Measurements from ENCODE around the gene PPP1R1C.
"Not testable (repeated sequence)": the region's sequence is repeated elsewhere in the genome, so short reads cannot be mapped to it uniquely, and the experiment has no call there.

The PPP1R1C gene

GRCh38 chr2:182015334-182016109, 29.9 kb downstream of the PPP1R1C start:
- DNase-seq (ENCODE audit: low read depth in 2 of 2), result no peak

DNA sequence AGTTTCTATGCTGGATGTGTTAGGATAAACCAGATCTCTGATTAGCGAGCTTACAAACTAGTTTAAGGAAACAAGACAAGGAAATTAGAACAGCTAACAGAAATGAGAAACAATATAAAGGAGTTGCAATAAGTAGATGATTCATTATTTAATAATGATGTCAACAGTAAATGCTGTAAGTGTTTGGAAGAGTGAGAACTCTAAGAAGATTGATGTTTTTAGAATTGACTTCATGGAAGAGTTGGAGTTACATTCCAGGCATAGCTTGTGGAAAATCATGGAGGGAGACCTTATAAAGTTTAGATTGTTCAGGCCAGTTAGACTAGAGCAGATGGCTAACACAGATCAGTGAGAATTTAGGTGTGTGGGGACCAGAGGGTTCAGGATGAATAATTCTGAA, 32.6 kb downstream of the PPP1R1C start:
- peak; percentile 34 to 42 for DNase-seq (ENCODE audit: low read depth in 2 of 2)

DNA sequence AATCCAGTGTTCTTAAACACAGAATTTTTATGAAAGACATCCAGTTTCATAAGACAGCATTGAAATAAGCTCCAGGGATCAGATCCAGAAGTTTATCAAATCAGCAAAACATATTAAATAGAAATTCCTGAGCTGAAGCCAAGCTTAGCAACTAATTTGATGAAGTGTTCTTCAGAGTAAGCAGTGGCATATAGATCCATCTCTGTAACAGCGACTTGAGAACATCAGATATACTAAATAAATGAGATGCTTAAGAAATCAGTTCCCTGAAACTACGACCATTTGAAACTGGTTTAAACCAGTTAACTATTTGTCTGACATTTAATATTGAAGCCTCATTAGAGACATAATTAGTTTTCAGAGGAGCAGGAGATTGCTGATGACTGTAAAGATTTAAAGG, 34.1 kb downstream of the PPP1R1C start:
- DNase-seq (ENCODE audit: low read depth in 2 of 2), result no peak

- no peak for DNase-seq (ENCODE audit: low read depth in 2 of 2)
These were observed 34.8 kb downstream of the PPP1R1C start for GRCh38 chr2:182020286-182021070.

GRCh38 chr2:182023235-182023634, 37.6 kb downstream of the PPP1R1C start:
- no peak for DNase-seq (ENCODE audit: low read depth in 2 of 2)

GRCh38 chr2:182030875-182031274, 45.2 kb downstream of the PPP1R1C start:
- DNase-seq (ENCODE audit: low read depth in 2 of 2), result not testable (repeated sequence)

- no peak for DNase-seq (ENCODE audit: low read depth in 2 of 2)
These were observed 46.3 kb downstream of the PPP1R1C start for GRCh38 chr2:182031956-182032355.

- no peak for DNase-seq (ENCODE audit: low read depth in 2 of 2)
These were observed 47.8 kb downstream of the PPP1R1C start for GRCh38 chr2:182033449-182033848.

GRCh38 chr2:182038576-182038975, 52.9 kb downstream of the PPP1R1C start:
- DNase-seq (ENCODE audit: low read depth in 2 of 2), result no peak

- no peak for DNase-seq (ENCODE audit: low read depth in 2 of 2)
These were observed 57.4 kb downstream of the PPP1R1C start for GRCh38 chr2:182043021-182043420.

DNA sequence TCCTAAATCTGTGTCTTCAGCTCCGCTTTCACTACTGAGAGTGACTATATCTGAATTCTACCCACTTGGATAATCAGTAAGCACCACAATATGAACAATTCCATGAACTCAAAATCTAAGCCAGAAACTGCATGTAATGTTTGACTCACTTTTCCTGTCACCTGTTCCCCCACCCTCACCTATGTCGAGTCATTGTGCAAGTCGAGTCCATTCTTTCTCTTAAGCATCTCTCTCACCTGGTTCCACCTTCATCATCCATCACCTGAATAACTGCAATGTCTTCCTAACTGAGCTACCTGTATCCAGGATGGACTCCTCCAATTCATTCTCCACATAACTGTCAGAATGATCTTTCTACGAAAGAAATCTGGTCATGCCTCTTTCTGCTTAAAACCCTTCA, 58.2 kb downstream of the PPP1R1C start:
- DNase-seq (ENCODE audit: low read depth in 2 of 2), result no peak

DNA sequence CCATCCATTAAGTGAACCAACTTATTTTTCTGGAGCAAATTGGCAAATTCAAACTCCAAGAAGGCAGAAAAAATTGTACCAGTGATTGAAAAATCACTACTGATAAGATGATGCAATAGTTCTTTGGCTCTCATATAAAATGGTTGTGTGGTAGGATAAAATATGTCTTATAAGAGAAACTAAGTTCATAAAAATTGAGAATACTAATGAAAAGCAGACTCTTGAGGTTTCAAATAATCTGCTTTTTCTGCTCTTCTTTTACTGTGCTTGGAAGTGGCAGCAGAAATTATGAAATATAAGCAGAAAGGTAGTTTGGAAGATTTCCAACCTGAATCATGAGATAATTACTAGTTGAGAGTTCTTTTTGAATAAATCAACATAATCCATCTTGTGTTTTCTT, 61.9 kb downstream of the PPP1R1C start:
- DNase-seq (ENCODE audit: low read depth in 2 of 2), result peak; percentile 65 to 69

DNA sequence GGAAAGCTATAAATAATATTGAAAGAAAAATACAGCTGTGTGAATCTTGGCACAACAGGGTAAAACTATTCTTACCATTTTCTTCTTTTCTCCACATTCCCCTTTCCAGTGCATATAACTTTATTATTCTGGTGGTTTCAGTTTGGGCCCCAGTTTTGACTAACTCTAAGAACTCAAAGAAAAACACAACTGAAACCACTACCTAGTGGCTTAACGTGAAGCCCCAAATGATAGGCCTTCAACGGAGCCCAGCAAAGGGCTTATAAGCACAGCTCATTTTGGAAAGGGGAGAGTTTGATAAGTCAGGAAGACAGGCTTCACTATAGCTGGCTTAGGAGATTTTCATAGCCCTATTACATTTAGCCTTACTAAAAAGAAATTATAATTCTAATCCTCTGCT, 62.4 kb downstream of the PPP1R1C start:
- DNase-seq (ENCODE audit: low read depth in 2 of 2), result no peak

- no peak for DNase-seq (ENCODE audit: low read depth in 2 of 2)
These were observed 63.0 kb downstream of the PPP1R1C start for GRCh38 chr2:182048621-182049020.

GRCh38 chr2:182049372-182050148, 63.9 kb downstream of the PPP1R1C start:
- DNase-seq (ENCODE audit: low read depth in 2 of 2), result no peak

DNA sequence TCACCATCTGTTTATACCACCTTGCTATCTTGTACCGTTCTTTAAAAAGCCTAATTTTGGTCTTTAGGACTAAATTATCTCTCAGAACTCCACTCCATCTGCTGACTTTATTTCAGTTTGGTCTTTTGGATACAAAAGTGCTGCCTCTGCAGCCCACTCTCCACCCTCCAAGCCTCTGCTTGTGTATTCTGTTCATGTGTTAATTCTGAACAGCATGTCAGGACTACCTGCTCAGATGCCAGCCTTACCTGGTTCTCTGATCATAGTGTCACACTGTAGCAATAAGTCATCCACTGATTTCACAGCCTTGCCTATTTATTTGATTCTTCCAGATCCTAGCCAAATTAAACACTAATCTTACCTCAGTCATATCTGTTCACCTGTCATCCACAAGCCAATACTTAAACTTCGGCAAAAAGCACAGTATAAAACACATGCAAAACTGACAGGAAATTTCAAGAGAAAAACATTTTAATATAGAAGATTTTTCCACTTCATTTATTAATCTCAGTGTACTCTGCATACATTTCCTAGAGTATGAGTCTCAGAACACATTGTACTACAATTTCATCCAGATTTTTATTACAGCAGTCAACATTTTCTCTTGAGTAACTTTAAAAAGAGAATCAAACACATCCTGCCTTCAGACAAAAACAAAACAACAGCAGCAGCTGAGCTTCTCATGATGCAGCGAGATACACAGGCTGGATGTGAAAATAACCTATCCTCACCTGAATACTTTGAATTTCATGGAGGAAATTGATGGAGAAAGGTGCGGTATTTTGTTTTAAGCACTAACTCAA, 64.9 kb downstream of the PPP1R1C start:
- no peak for DNase-seq (ENCODE audit: low read depth in 2 of 2)

GRCh38 chr2:182055993-182056392, 70.3 kb downstream of the PPP1R1C start:
- no peak for DNase-seq (ENCODE audit: low read depth in 2 of 2)

DNA sequence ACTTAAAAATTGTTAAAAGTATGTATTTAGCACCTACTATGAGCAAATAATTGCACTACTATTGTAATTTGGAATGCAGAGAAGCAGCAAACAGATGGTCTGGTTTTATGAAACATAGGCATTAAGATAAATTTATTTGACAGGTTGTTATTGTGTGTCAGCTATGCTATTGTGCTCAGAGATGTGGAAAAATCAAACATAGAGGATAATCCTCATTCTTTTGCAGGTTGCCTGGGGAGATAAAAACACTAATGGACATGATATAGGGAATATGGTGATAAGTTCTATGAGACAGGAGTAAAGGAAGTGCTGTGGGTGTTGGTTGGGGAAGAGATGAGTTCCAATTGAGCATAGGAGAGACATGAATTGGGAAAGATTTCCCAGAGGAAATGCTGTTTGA, 71.3 kb downstream of the PPP1R1C start:
- no peak for DNase-seq (ENCODE audit: low read depth in 2 of 2)

DNA sequence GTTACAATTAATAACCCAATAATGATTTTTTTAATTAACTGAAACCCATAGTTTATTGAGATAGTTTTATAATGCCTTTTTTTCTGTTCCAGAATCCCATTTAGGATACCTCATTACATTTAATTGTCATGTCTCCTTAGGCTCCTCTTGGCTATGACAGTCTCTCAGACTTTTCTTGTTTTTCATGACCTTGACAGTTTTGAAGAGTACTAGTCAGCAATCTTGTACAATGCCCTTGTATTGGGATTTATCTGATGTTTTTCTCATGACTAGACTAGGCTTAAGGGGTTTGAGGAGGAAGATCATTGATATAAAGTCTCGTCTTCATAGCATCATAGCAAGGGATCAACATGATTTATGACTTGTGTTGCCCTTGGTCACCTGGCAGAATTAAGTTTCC, 72.4 kb downstream of the PPP1R1C start:
- DNase-seq (ENCODE audit: low read depth in 2 of 2), result no peak

GRCh38 chr2:182061739-182062138, 76.1 kb downstream of the PPP1R1C start:
- DNase-seq (ENCODE audit: low read depth in 2 of 2), result no peak

DNA sequence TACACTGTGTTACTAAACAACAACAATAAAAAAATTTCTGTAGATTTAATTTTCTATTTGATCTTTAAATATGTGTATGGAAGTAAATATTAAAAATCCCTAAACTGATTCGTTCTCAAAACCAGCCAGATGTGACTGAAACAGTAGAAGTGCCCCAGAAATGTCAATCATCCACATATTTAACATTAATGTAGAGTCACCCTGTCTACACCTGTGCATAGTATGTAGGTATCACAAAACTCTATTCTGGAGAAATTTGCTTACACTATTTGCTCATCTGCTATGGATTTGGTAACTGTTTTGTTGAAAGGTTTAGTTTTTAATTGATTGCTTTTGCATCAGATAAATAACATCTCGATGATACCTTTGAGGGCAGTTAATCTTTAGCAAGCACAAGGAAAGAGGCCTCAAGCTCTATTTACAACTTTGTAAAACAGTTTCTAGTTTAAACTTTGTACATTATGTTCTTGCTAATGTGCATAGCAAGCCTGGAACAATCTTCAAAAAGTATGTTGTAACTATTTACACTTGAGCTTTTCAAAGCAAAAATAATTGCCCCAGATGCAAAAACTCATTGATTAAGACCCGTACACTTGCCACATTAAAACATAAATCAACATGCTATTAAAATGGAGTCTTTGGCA, 76.8 kb downstream of the PPP1R1C start:
- DNase-seq (ENCODE audit: low read depth in 2 of 2), result no peak
